Kidney (tissue), 14 donors: ENCODE measurements around the gene SPO11. TPM values are rescaled to one million over a fixed set of nuclear protein-coding genes. Genes with fewer than 3 reads are reported as not detected.
A peak's percentile ranks its signal among the peaks of the same experiment; 100 is the strongest.

Experiments used
- DNase-seq, 5 donors: peaks; one replicate each; pipeline ENCODE4 v3.0.0-alpha.2; 2013 to 2020
- FAIRE-seq: peaks from 2 replicates; lab custom pipeline; 2012; peaks lifted over from hg19 to GRCh38; lab: Jason Lieb, UNC
- H3K27ac ChIP-seq, 2 donors: one replicate each; pipeline ENCODE4 v1.7.0; 2013; ENCODE audit warnings: low read depth in 2 of 2, low read length in 2 of 2, inconsistent platforms in 1 of 2
- H3K27me3 ChIP-seq: one replicate; pipeline ENCODE4 v1.7.1; 2013; ENCODE audit warnings: low read length, inconsistent platforms; ENCODE audit not compliant: control insufficient read depth, insufficient read depth
- H3K36me3 ChIP-seq, 3 donors: one replicate each; pipeline versions ENCODE4 v1.7.0 to v1.7.1; 2013; ENCODE audit warnings: low read length in 3 of 3, control low read depth in 1 of 3, inconsistent platforms in 1 of 3; ENCODE audit not compliant: insufficient read depth in 3 of 3, control insufficient read depth in 2 of 3
- H3K4me1 ChIP-seq, 3 donors: one replicate each; pipeline versions ENCODE4 v1.7.0 to v1.7.1; 2013; ENCODE audit warnings: low read length in 3 of 3, inconsistent platforms in 1 of 3, low read depth in 1 of 3; ENCODE audit not compliant: control insufficient read depth in 2 of 3, insufficient read depth in 2 of 3
- H3K4me3 ChIP-seq, 3 donors: one replicate each; pipeline versions ENCODE4 v1.7.0 to v1.8.1; 2013; ENCODE audit warnings: low read length in 3 of 3, control low read depth in 1 of 3, inconsistent platforms in 1 of 3
- H3K9ac ChIP-seq, 3 donors: one replicate each; pipeline versions ENCODE4 v1.7.0 to v1.7.1; 2013; ENCODE audit warnings: low read length in 3 of 3, control low read depth in 1 of 3, inconsistent platforms in 1 of 3
- H3K9me3 ChIP-seq, 3 donors: one replicate each; pipeline versions ENCODE4 v1.7.0 to v1.7.1; 2013; ENCODE audit warnings: low read length in 3 of 3, control low read depth in 1 of 3, inconsistent platforms in 1 of 3; ENCODE audit not compliant: control insufficient read depth in 2 of 3, insufficient read depth in 1 of 3
- intact Hi-C: fragments of 100-400 bp; cut with DNase I; formaldehyde crosslinking; loops from one replicate; pipeline ENCODE4 v1.11.1; 2022
- polyA plus RNA-seq: library from polyadenylated mRNA; stranded (reverse); fragments of 350-450 nt; fragmentation: Illumina TruSeq; extraction: RNeasy Lipid Tissue Mini Kit (QIAGEN cat#74804); gene quantifications from one replicate; pipeline ENCODE4 v1.2.3, GENCODE V29; 2014; ENCODE audit warnings: low read depth, low replicate concordance; ENCODE audit not compliant: insufficient read depth
- total RNA-seq: library from RNA; stranded (reverse); fragmentation: NEBNext Ultra II Directional; extraction: Animal tissue kit (Norgen Biotek cat#: 25700); gene quantifications from one replicate; pipeline ENCODE4 v1.2.1, GENCODE V29; 2021
- TF ChIP-seq, protein P1 (sequence below): IDR thresholded peaks from 3 replicates; pipeline ENCODE4 v1.5.1; 2012; ENCODE audit warnings: mild to moderate bottlenecking, moderate library complexity, borderline replicate concordance; ENCODE audit not compliant: insufficient read depth; ENCODE audit errors: extremely low read depth
- donor health status: control.
- donor health status: control.
- donor health status: control.
- donor health status: control.
- donor health status: control.
- donor health status: DM: yes; HTN: yes; CAD: no.
- donor health status: Normal renal cell carcinoma (clear cell type).

SPO11 gene
- total and polyA plus RNA-seq, 2 donors from 2014 or later, result not detected

DNA sequence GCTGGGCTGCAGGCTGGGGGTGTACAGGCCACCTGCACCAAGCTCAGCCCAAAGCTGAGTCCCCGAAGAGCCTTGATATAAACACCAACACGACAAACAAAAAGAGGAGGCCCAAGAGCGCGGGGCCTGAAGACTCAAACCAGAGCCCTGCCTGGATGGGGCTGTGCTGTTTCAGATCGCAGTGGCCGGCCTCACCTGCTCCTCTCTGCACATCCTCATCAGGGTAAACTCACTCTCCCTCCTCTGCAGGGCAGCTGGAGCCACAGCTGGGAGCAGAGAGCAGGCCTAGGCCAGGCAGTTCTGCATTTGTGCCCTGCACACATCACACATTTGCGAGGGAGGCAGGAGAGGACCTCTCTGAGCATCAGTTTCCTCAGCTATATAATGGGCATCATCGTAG, 57.9 kb downstream of the SPO11 start:
- Histone ChIP-seq H3K9me3 (no peaks in the 10 kb centered on the region), H3K27ac (no peak overlapping the region), H3K9ac (no peak overlapping the region), H3K4me3 (no peak overlapping the region), H3K36me3 (no peaks in the 10 kb centered on the region), H3K4me1 (peaks cover 0 to 5% (median 0%) of the 10 kb centered on the region in 3 donors), H3K27me3 (no peaks in the 10 kb centered on the region)
- TF ChIP-seq, protein P1, sequence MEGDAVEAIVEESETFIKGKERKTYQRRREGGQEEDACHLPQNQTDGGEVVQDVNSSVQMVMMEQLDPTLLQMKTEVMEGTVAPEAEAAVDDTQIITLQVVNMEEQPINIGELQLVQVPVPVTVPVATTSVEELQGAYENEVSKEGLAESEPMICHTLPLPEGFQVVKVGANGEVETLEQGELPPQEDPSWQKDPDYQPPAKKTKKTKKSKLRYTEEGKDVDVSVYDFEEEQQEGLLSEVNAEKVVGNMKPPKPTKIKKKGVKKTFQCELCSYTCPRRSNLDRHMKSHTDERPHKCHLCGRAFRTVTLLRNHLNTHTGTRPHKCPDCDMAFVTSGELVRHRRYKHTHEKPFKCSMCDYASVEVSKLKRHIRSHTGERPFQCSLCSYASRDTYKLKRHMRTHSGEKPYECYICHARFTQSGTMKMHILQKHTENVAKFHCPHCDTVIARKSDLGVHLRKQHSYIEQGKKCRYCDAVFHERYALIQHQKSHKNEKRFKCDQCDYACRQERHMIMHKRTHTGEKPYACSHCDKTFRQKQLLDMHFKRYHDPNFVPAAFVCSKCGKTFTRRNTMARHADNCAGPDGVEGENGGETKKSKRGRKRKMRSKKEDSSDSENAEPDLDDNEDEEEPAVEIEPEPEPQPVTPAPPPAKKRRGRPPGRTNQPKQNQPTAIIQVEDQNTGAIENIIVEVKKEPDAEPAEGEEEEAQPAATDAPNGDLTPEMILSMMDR, result no peak
- intact Hi-C loops, result no loop called here
- peak in 2 of 5 donors; percentile 37 to 46 for DNase-seq
- FAIRE-seq, result no peak

DNA sequence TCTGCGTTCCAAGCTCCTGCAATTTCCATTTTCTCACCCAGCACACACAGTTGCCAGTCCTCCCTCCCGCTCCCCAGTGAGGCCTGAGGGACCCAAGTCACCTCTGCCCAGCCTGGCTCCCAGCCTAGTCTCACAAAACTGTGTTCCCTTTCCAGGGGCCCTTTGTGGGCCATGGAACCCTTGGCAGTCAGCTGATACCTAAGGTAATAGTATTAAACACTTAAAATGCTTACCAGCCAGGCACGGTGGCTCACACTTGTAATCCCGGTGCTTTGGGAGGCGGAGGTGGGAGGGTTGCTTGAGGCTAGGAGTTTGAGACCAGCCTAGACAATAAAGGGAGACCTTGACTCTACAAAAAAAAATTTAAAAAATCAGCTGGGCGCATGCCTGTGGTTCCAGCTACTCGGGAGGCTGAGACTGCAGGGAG, 58.4 kb downstream of the SPO11 start:
- Histone ChIP-seq H3K9me3 (no peaks in the 10 kb centered on the region), H3K4me1 (peaks cover 0 to 10% (median 0%) of the 10 kb centered on the region in 3 donors), H3K36me3 (no peaks in the 10 kb centered on the region), H3K4me3 (no peak overlapping the region), H3K27me3 (no peaks in the 10 kb centered on the region), H3K9ac (no peak overlapping the region), H3K27ac (no peak overlapping the region)
- no peak for FAIRE-seq
- peak in 2 of 5 donors; percentile 31 to 47 for DNase-seq
- TF ChIP-seq, protein P1, result no peak
- intact Hi-C loops, result no loop called here

DNA sequence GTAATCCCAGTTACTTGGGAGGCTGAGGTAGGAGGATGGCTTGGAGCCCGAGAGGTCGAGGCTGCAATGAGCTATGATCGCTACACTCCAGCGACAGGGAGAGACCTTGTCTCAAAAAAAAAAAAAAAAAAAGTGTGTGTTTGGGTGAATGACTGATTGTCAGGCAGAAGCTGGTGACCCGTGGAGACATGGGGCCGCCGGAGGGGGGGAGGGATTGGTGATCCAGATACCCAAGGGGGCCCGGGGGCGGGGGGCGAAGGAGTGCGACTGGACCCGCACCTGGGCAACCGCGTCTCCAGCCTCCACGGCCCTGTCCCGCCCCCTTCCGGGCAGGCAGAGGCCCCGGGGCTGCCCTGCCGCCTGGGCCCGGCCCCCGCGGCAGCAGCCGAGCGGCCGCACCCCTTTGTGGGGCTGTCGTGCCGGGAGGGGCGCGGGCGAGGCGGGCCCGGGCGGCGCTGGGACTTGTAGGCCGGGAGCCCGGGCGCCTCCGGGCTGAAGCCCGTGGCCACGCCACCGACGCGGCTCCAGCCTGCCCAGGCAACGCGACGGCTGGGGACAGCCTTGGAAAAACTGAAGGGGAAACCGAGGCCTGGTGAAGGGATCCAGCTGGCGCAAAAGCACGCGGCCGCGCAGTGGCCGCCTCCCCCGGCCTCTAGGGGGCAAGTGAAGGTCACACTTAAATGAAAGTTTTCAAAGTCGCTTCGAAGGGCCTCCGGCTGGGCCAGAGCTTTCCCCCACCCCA, 59.5 kb downstream of the SPO11 start:
- FAIRE-seq, result no peak

More for the DNA sequence above, 59.5 kb downstream of the SPO11 start:
- no peaks in the 10 kb centered on the region for H3K36me3 ChIP-seq
- TF ChIP-seq, protein P1, result no peak
- H3K9ac ChIP-seq, result peak overlapping the region in 2 of 3 donors; percentile 54 to 63
- H3K9me3 ChIP-seq, result no peaks in the 10 kb centered on the region
- peak overlapping the region; percentile 41 to 55 for H3K27ac ChIP-seq
- H3K4me1 ChIP-seq, result peaks cover 0 to 18% (median 3%) of the 10 kb centered on the region in 3 donors
- no peaks in the 10 kb centered on the region for H3K27me3 ChIP-seq
- peak overlapping the region in 2 of 3 donors; percentile 33 to 41 for H3K4me3 ChIP-seq
- DNase-seq, result peak; percentile 79 to 94 (median 91)
- intact Hi-C loops, result no loop called here
